Right atrium auricular region (tissue), 2 donors: ENCODE data around the gene SLC25A21. TPM values are rescaled to one million over a fixed set of nuclear protein-coding genes. Genes with fewer than 3 reads are reported as not detected.

Experiments used
- DNase-seq: peaks from one replicate; pipeline ENCODE4 v3.0.0-alpha.2; 2019; ENCODE audit warnings: low spot score
- H3K27ac ChIP-seq, 2 donors: fragments of 200-600 bp; sonication (generic); 1 replicate in 1 of 2; 2 replicates in 1 of 2; pipeline ENCODE4 v1.5.1; 2016 to 2019
- H3K27me3 ChIP-seq, 2 donors: fragments of 200-600 bp; sonication (generic); one replicate each; pipeline versions ENCODE4 v1.5.1 to v1.6.0; 2017 to 2019
- H3K36me3 ChIP-seq: fragments of 200-600 bp; sonication (generic); one replicate; pipeline ENCODE4 v1.5.1; 2016
- H3K4me1 ChIP-seq, 2 donors: fragments of 200-600 bp; sonication (generic); one replicate each; pipeline versions ENCODE4 v1.5.1 to v1.6.0; 2017 to 2019
- H3K4me3 ChIP-seq, 2 donors: fragments of 200-600 bp; sonication (generic); 1 replicate in 1 of 2; 2 replicates in 1 of 2; pipeline ENCODE4 v1.5.1; 2017 to 2019; ENCODE audit warnings: mild to moderate bottlenecking in 1 of 2, moderate library complexity in 1 of 2
- H3K9me3 ChIP-seq, 2 donors: fragments of 200-600 bp; sonication (generic); one replicate each; pipeline ENCODE4 v1.5.1; 2019
- total RNA-seq, 2 donors: library from RNA; depleted of rRNA; stranded (reverse); fragments of >200 nt; gene quantifications; one replicate each; pipeline ENCODE4 v1.1.0, GENCODE V29; 2016
- TF ChIP-seq, protein P1 (sequence below), 2 donors: fragments of 200-600 bp; sonication (generic); IDR thresholded peaks; one replicate each; pipeline ENCODE4 v1.5.1; 2019; ENCODE audit warnings: antibody characterized with exemption in 2 of 2

SLC25A21 gene
- total RNA-seq, 2 donors from 2014 or later = 0.55 to 0.93 TPM

DNA sequence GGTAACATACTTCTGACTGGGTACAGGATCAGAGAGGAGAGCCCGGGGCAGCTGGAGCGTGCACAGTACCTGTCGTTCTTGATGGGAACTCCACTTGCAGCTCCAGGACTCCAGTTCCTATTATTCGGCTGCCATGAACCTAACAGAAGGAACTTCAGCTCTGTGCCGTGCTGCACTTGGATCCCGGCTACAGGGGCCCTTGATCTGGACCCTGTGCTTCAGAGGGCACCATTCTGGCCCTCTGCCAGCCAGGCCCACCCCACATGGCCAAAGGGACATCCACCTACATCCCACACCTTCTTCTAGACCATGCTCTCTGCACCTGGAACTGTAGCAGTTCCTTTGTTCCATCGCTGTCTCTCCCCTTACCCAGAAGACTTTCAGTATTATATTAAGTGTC is 452.6 kb downstream of the SLC25A21 start:
- Histone ChIP-seq H3K27ac (no peak overlapping the region), H3K4me3 (no peak overlapping the region), H3K4me1 (no peaks in the 10 kb centered on the region), H3K36me3 (no peaks in the 10 kb centered on the region), H3K9me3 (no peaks in the 10 kb centered on the region), H3K27me3 (no peaks in the 10 kb centered on the region)
- TF ChIP-seq, protein P1, sequence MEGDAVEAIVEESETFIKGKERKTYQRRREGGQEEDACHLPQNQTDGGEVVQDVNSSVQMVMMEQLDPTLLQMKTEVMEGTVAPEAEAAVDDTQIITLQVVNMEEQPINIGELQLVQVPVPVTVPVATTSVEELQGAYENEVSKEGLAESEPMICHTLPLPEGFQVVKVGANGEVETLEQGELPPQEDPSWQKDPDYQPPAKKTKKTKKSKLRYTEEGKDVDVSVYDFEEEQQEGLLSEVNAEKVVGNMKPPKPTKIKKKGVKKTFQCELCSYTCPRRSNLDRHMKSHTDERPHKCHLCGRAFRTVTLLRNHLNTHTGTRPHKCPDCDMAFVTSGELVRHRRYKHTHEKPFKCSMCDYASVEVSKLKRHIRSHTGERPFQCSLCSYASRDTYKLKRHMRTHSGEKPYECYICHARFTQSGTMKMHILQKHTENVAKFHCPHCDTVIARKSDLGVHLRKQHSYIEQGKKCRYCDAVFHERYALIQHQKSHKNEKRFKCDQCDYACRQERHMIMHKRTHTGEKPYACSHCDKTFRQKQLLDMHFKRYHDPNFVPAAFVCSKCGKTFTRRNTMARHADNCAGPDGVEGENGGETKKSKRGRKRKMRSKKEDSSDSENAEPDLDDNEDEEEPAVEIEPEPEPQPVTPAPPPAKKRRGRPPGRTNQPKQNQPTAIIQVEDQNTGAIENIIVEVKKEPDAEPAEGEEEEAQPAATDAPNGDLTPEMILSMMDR (IDR thresholded peaks at IDR 0.05) = no peak
- DNase-seq = no peak

DNA sequence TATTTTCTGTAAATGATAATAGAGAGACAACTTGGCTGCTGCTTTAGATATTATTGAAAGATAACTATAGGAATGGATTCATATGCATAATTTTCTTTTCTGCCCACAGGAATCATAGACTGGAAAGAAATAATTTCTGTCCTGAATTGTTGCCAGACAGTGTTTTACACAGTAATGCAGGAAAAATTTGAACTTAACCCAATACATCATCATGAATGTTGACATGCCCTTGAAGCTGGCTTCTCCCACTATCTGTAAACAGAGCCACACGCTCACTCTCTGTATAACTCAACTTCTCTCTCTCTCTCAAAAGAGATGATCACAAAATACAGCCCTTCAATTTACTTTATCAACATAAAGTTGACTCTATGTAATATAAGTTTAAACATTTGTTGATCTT is 454.2 kb downstream of the SLC25A21 start:
- Histone ChIP-seq H3K27me3 (no peaks in the 10 kb centered on the region), H3K4me1 (no peaks in the 10 kb centered on the region), H3K36me3 (no peaks in the 10 kb centered on the region), H3K9me3 (no peaks in the 10 kb centered on the region), H3K4me3 (no peak overlapping the region), H3K27ac (no peak overlapping the region)
- no peak for DNase-seq
- TF ChIP-seq, protein P1 (IDR thresholded peaks at IDR 0.05) = no peak

DNA sequence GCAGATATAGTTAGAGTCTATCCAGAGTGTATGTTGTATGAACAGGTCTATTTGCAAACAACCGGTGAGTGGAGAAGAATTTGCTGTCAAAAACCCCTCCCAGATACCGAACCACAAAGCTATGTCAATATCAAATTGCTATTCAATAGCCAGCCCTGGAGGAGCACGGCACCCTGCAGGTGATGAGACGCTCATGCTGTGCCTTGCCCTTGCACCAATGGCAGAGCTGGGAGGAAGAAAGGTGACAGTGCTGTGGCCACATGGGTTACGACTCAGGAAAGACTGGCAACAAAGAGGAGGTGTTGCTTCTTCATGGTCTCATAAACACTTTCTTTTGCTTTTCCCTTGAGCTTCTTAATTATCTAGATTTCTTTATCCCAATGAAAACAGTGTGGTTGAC is 455.0 kb downstream of the SLC25A21 start:
- TF ChIP-seq, protein P1 (IDR thresholded peaks at IDR 0.05) = no peak
- Histone ChIP-seq H3K27me3 (no peaks in the 10 kb centered on the region), H3K4me3 (no peak overlapping the region), H3K4me1 (no peaks in the 10 kb centered on the region), H3K27ac (no peak overlapping the region), H3K36me3 (no peaks in the 10 kb centered on the region), H3K9me3 (no peaks in the 10 kb centered on the region)
- no peak for DNase-seq

- Histone ChIP-seq H3K4me1 (no peaks in the 10 kb centered on the region), H3K27me3 (no peaks in the 10 kb centered on the region), H3K4me3 (no peak overlapping the region), H3K27ac (no peak overlapping the region), H3K9me3 (no peaks in the 10 kb centered on the region), H3K36me3 (no peaks in the 10 kb centered on the region)
- TF ChIP-seq, protein P1 (IDR thresholded peaks at IDR 0.05) = no peak
- no peak for DNase-seq
These were observed 455.7 kb downstream of the SLC25A21 start for GRCh38 chr14:36716614-36717184.

- Histone ChIP-seq H3K4me1 (no peaks in the 10 kb centered on the region), H3K27me3 (no peaks in the 10 kb centered on the region), H3K27ac (no peak overlapping the region), H3K9me3 (no peaks in the 10 kb centered on the region), H3K4me3 (no peak overlapping the region), H3K36me3 (no peaks in the 10 kb centered on the region)
- no peak for DNase-seq
- TF ChIP-seq, protein P1 (IDR thresholded peaks at IDR 0.05) = no peak
These were observed 458.3 kb downstream of the SLC25A21 start for GRCh38 chr14:36713960-36714703.
